Stimulated activated CD8-positive, alpha-beta memory T cell treated with anti-CD3 and anti-CD28 coated beads, Interleukin-15, amount 100 ng/mL, for 1 hour (primary cell): ENCODE results near the gene PSORS1C2.
"Not testable (repeated sequence)": the region's sequence is repeated elsewhere in the genome, so short reads cannot be mapped to it uniquely, and the experiment has no call there.

Experiments used
- DNase-seq: peaks from one replicate; pipeline ENCODE4 v3.0.0-alpha.2; 2020; ENCODE audit warnings: low read depth

PSORS1C2 gene

GRCh38 chr6:31165986-31166385 is 27.1 kb upstream of the PSORS1C2 start:
- no peak for DNase-seq

- DNase-seq, result not testable (repeated sequence)
Measured at GRCh38 chr6:31165064-31165832, 26.4 kb upstream of the PSORS1C2 start.

- DNase-seq, result not testable (repeated sequence)
Measured at GRCh38 chr6:31164475-31165063, 25.7 kb upstream of the PSORS1C2 start.

- no peak for DNase-seq
Measured at GRCh38 chr6:31163922-31164321, 25.1 kb upstream of the PSORS1C2 start.

- DNase-seq, result no peak
Measured at GRCh38 chr6:31162463-31163165, 23.7 kb upstream of the PSORS1C2 start.

GRCh38 chr6:31161216-31162126 is 22.6 kb upstream of the PSORS1C2 start:
- DNase-seq, result no peak

GRCh38 chr6:31158863-31159855 is 20.3 kb upstream of the PSORS1C2 start:
- DNase-seq, result no peak

- DNase-seq, result peak; percentile 98
Measured at GRCh38 chr6:31158140-31158862, 19.4 kb upstream of the PSORS1C2 start, which contains the start of gene TCF19. TSS of gene TCF19 (plus strand) at chr6:31158589. CDS start at chr6:31159470, 881 bp downstream.

GRCh38 chr6:31157513-31158139 is 18.8 kb upstream of the PSORS1C2 start, which contains the start of gene CCHCR1:
TSS of gene CCHCR1 (minus strand) at chr6:31157802. CDS start at chr6:31157600, 202 bp downstream.
- no peak for DNase-seq

- no peak for DNase-seq
Measured at GRCh38 chr6:31156641-31157040, 17.8 kb upstream of the PSORS1C2 start.

GRCh38 chr6:31154436-31154835 is 15.6 kb upstream of the PSORS1C2 start:
- DNase-seq, result no peak

- no peak for DNase-seq
Measured at GRCh38 chr6:31152781-31153180, 13.9 kb upstream of the PSORS1C2 start.

GRCh38 chr6:31149827-31150447 is 11.1 kb upstream of the PSORS1C2 start:
- no peak for DNase-seq

GRCh38 chr6:31145386-31145785 is 6.5 kb upstream of the PSORS1C2 start:
- DNase-seq, result no peak

- no peak for DNase-seq
Measured at GRCh38 chr6:31144970-31145340, 6.1 kb upstream of the PSORS1C2 start.

- no peak for DNase-seq
Measured at GRCh38 chr6:31144296-31144969, 5.6 kb upstream of the PSORS1C2 start.

- no peak for DNase-seq
Measured at GRCh38 chr6:31143148-31143547, 4.3 kb upstream of the PSORS1C2 start.

GRCh38 chr6:31142361-31142761 is 3.5 kb upstream of the PSORS1C2 start:
- DNase-seq, result no peak
